HCT116 (cell line): ENCODE results near the gene TEF. TPM values are rescaled to one million over a fixed set of nuclear protein-coding genes. Genes with fewer than 3 reads are reported as not detected.

Experiments
- ATAC-seq: fragments of 200-7000 bp; cut with Tn5 transposase; 2 replicates; pipeline ENCODE4 v1.9.1; 2020; ENCODE audit warnings: mild to moderate bottlenecking, moderate library complexity
- BruUV-seq: library from RNA; stranded (reverse); fragments of 400-500 nt; replicated peaks from 2 replicates; lab custom pipeline; 2021; lab: Mats Ljungman, UMichigan
- CTCF ChIA-PET: fragments of 300-600 bp; sonication (Branson Sonifier 250); formaldehyde crosslinking; loops from one replicate; lab custom pipeline; 2021; ENCODE audit warnings: antibody characterized with exemption; lab: Charles Lee
- POLR2A ChIA-PET: fragments of 300-600, 350-600 bp; sonication (Branson Sonifier 250); formaldehyde crosslinking; loops from one replicate; lab custom pipeline; 2021; ENCODE audit warnings: antibody characterized with exemption; lab: Charles Lee
- RAD21 ChIA-PET, 2 experiments: fragments of 300-600 bp; sonication (Branson Sonifier 250); formaldehyde crosslinking; loops; one replicate each; lab custom pipeline; 2023; ENCODE audit warnings: low total read pairs in 2 of 2; ENCODE audit not compliant: uncharacterized antibody in 2 of 2, unreplicated experiment in 2 of 2, low non-redundant PET in 1 of 2; lab: Charles Lee
- DNase-seq: peaks from one replicate; pipeline ENCODE4 v3.0.0-alpha.2; 2010; ENCODE audit warnings: low read depth, low spot score
- H2AFZ ChIP-seq: fragments of 200-600 bp; shearing (Covaris generic), sonication (generic); 2 replicates; pipeline ENCODE4 v1.6.1; 2017; ENCODE audit warnings: low read depth, mixed run types, mixed read lengths, antibody characterized with exemption, low read length; ENCODE audit not compliant: poor library complexity, severe bottlenecking
- H3K27ac ChIP-seq: 2 replicates; pipeline ENCODE4 v1.5.1; 2012; ENCODE audit warnings: low read depth, low read length
- H3K27me3 ChIP-seq: fragments of 200-600 bp; sonication (generic); 2 replicates; pipeline ENCODE4 v1.6.1; 2016; ENCODE audit warnings: mixed run types, low read length, mixed read lengths; ENCODE audit not compliant: insufficient read depth
- H3K36me3 ChIP-seq, 2 experiments: fragments of 200-500 bp in 1 of 2; fragments of 200-600 bp in 1 of 2; sonication (Bioruptor generic) in 1 of 2; sonication (generic) in 1 of 2; 2 replicates each; pipeline versions ENCODE4 v1.5.1 to v1.6.1; 2014 to 2016; ENCODE audit warnings: low read length in 2 of 2, inconsistent platforms in 1 of 2, mixed read lengths in 1 of 2, mixed run types in 1 of 2; ENCODE audit not compliant: insufficient read depth in 2 of 2, control insufficient read depth in 1 of 2
- H3K4me1 ChIP-seq, 2 experiments: fragments of 200-600 bp in 1 of 2; sonication (generic) in 1 of 2; 2 replicates each; pipeline versions ENCODE4 v1.5.1 to v1.6.1; 2012 to 2017; ENCODE audit warnings: low read length in 2 of 2, inconsistent platforms in 1 of 2, mild to moderate bottlenecking in 1 of 2, mixed read lengths in 1 of 2, mixed run types in 1 of 2, moderate library complexity in 1 of 2; ENCODE audit not compliant: insufficient read depth in 2 of 2, control insufficient read depth in 1 of 2
- H3K4me2 ChIP-seq: fragments of 200-600 bp; sonication (generic); 2 replicates; pipeline ENCODE4 v1.6.1; 2017; ENCODE audit warnings: mixed run types, low read length, mixed read lengths
- H3K4me3 ChIP-seq, 2 experiments: fragments of 200-600 bp in 1 of 2; sonication (generic) in 1 of 2; replicated peaks in 1 of 2; 2 replicates each; pipeline ENCODE4 v1.5.1; 2011 to 2016; ENCODE audit warnings: low read length in 2 of 2, control low read depth in 1 of 2, low read depth in 1 of 2, mild to moderate bottlenecking in 1 of 2, mixed read lengths in 1 of 2, mixed run types in 1 of 2
- H3K79me2 ChIP-seq: fragments of 200-600 bp; sonication (generic); 2 replicates; pipeline ENCODE4 v1.6.1; 2017; ENCODE audit warnings: mild to moderate bottlenecking, mixed run types, low read length, moderate library complexity, mixed read lengths; ENCODE audit not compliant: insufficient read depth
- H3K9ac ChIP-seq: fragments of 200-600 bp; sonication (generic); 2 replicates; pipeline ENCODE4 v1.6.1; 2016; ENCODE audit warnings: low read length, mixed read lengths
- H3K9me2 ChIP-seq: fragments of 200-600 bp; sonication (generic), shearing (Covaris generic); 2 replicates; pipeline ENCODE4 v1.6.1; 2017; ENCODE audit warnings: mixed run types, mild to moderate bottlenecking, moderate library complexity; ENCODE audit not compliant: insufficient read depth
- H3K9me3 ChIP-seq, 2 experiments: fragments of 200-500 bp in 1 of 2; fragments of 200-600 bp in 1 of 2; sonication (Bioruptor generic) in 1 of 2; sonication (generic) in 1 of 2; 2 replicates each; pipeline ENCODE4 v1.6.1; 2014 to 2017; ENCODE audit warnings: low read length in 2 of 2, mixed read lengths in 2 of 2, inconsistent platforms in 1 of 2, low read depth in 1 of 2, mild to moderate bottlenecking in 1 of 2, mixed run types in 1 of 2, moderate library complexity in 1 of 2; ENCODE audit not compliant: control insufficient read depth in 1 of 2, insufficient read depth in 1 of 2
- H4K20me1 ChIP-seq: fragments of 200-600 bp; sonication (generic), shearing (Covaris generic); 2 replicates; pipeline ENCODE4 v1.6.1; 2017; ENCODE audit warnings: mixed run types, mild to moderate bottlenecking, moderate library complexity; ENCODE audit not compliant: insufficient read depth
- CBX3 ChIP-seq: IDR thresholded peaks from 2 replicates; pipeline ENCODE4 v1.6.1; 2012; ENCODE audit warnings: low read depth
- EGR1 ChIP-seq: IDR thresholded peaks from 2 replicates; pipeline ENCODE4 v1.6.1; 2012; ENCODE audit warnings: low read depth
- ELF1 ChIP-seq: IDR thresholded peaks from 2 replicates; pipeline ENCODE4 v1.6.1; 2012; ENCODE audit warnings: low read depth, borderline replicate concordance
- EZH2 ChIP-seq: fragments of 200-600 bp; sonication (generic); IDR thresholded peaks from 2 replicates; pipeline ENCODE4 v1.6.1; 2017; ENCODE audit warnings: antibody characterized with exemption, mixed run types
- EZH2phosphoT487 ChIP-seq: fragments of 200-600 bp; IDR thresholded peaks from 2 replicates; pipeline ENCODE4 v1.6.1; 2018; ENCODE audit warnings: antibody characterized with exemption, borderline replicate concordance
- JUND ChIP-seq: IDR thresholded peaks from 2 replicates; pipeline ENCODE4 v1.6.1; 2012
- MAX ChIP-seq: IDR thresholded peaks from 2 replicates; pipeline ENCODE4 v1.6.1; 2012
- POLR2A ChIP-seq: IDR thresholded peaks from 2 replicates; pipeline ENCODE4 v1.7.0; 2011; ENCODE audit warnings: borderline replicate concordance; ENCODE audit not compliant: insufficient read depth, insufficient read length; ENCODE audit errors: extremely low read depth
- RAD21 ChIP-seq: IDR thresholded peaks from 2 replicates; pipeline ENCODE4 v1.6.1; 2012; ENCODE audit warnings: low read depth, mild to moderate bottlenecking
- SIN3A ChIP-seq: IDR thresholded peaks from 2 replicates; pipeline ENCODE4 v1.6.1; 2012; ENCODE audit warnings: low read depth
- TCF7L2 ChIP-seq: IDR thresholded peaks from 2 replicates; pipeline ENCODE4 v1.7.0; 2011; ENCODE audit warnings: borderline replicate concordance, inconsistent platforms; ENCODE audit not compliant: insufficient read depth, insufficient read length; ENCODE audit errors: extremely low read depth
- ZFX ChIP-seq: fragments of 450-650 bp; IDR thresholded peaks from 2 replicates; pipeline ENCODE4 v1.6.1; 2017
- intact Hi-C: fragments of 100-400 bp; cut with micrococcal nuclease; formaldehyde crosslinking; loops from 2 replicates; pipeline ENCODE4 v1.10.0; 2022
- total RNA-seq: library from RNA; stranded (reverse); gene quantifications from one replicate; pipeline ENCODE4 v1.2.1, GENCODE V29; 2021; ENCODE audit not compliant: unreplicated experiment
- TF ChIP-seq, protein P1 (sequence below): IDR thresholded peaks from 2 replicates; pipeline ENCODE4 v1.6.1; 2011; ENCODE audit warnings: mild to moderate bottlenecking, low read length, moderate library complexity; ENCODE audit not compliant: insufficient replicate concordance; ENCODE audit errors: extremely low read depth
- TF ChIP-seq, protein P2 (sequence below): IDR thresholded peaks from 2 replicates; pipeline ENCODE4 v1.6.1; 2012; ENCODE audit warnings: low read depth

TEF gene
- total RNA-seq, 1 experiment from 2014 or later: 16.5 TPM

DNA sequence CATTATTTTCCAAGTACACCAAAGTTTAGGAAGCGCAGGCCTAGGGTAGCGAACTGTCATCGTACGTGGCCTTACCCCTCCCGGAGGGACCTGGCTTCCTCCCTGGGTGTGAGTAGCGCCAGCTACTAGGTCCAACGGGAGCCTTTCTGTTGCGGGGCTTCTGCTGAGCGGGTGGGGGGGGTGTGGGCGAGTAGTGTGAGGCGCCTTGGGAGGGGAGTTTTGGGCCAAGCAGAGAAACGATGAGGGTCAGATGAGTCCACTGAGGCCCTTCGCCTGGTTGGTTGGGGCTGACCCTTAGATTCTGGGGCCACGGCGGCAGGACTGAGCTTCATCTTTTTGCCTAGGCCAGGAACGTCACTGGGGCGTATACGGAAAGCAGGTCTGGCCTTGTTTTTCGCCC lies 868 bp downstream of the TEF start:
- intact Hi-C loops: no loop called here
- Histone ChIP-seq H3K9me2 (no peaks in the 10 kb centered on the region), H3K4me2 (peak overlapping the region; percentile 86), H3K9me3 (no peaks in the 10 kb centered on the region), H3K4me1 (peaks cover 14 to 38% of the 10 kb centered on the region in 2 experiments), H3K9ac (peak overlapping the region; percentile 88), H3K27me3 (no peaks in the 10 kb centered on the region), H3K79me2 (no peaks in the 10 kb centered on the region), H4K20me1 (no peaks in the 10 kb centered on the region), H2AFZ (no peak overlapping the region), H3K27ac (peak overlapping the region; percentile 6; the same call in 1 of the 2 replicates), H3K36me3 (peaks cover 0 to 2% of the 10 kb centered on the region in 2 experiments; a peak in 2 of 4 replicates)
- DNase-seq: no peak
- ChIA-PET RAD21 (no interaction called here), CTCF (interaction anchor here (2.4 kb wide), 1 partner anchor 135 kb away, joined by 8 read pairs; no protein-coding TSS in a partner anchor), POLR2A (interaction anchor here (1.0 to 2.0 kb wide), 4 partner anchors 9 to 209 kb away, joined by 3 to 14 read pairs (median 8); no protein-coding TSS in a partner anchor)
- TSS peak; percentile 36 for BruUV-seq
- no peak for TF ChIP-seq ZFX
- TF ChIP-seq ELF1: no peak
- TF ChIP-seq EZH2: no peak
- TF ChIP-seq, all 23 proteins: peak for 0
- no peak for ATAC-seq
- peak overlapping the region; percentile 52 to 65 for H3K4me3 ChIP-seq

GRCh38 chr22:41383085-41383484 lies 1.3 kb downstream of the TEF start:
- H4K20me1 ChIP-seq: no peaks in the 10 kb centered on the region
- H3K9ac ChIP-seq: peak overlapping the region; percentile 88; the same call in 1 of the 2 replicates
- no peak overlapping the region for H2AFZ ChIP-seq
- no peak overlapping the region; the same call in 1 of the 2 replicates for H3K27ac ChIP-seq
- peaks cover 0 to 4% of the 10 kb centered on the region in 2 experiments; a peak in 2 of 4 replicates for H3K36me3 ChIP-seq
- ChIA-PET RAD21 (no interaction called here), CTCF (no interaction called here), POLR2A (no interaction called here)
- DNase-seq (no peak), ATAC-seq (no peak)
- no peaks in the 10 kb centered on the region for H3K79me2 ChIP-seq
- H3K27me3 ChIP-seq: no peaks in the 10 kb centered on the region
- TF ChIP-seq CBX3: no peak
- TF ChIP-seq TCF7L2: no peak
- TF ChIP-seq ELF1: no peak
- TF ChIP-seq RAD21: no peak
- TF ChIP-seq EZH2phosphoT487: no peak
- no peak for TF ChIP-seq JUND
- TF ChIP-seq, protein P1, sequence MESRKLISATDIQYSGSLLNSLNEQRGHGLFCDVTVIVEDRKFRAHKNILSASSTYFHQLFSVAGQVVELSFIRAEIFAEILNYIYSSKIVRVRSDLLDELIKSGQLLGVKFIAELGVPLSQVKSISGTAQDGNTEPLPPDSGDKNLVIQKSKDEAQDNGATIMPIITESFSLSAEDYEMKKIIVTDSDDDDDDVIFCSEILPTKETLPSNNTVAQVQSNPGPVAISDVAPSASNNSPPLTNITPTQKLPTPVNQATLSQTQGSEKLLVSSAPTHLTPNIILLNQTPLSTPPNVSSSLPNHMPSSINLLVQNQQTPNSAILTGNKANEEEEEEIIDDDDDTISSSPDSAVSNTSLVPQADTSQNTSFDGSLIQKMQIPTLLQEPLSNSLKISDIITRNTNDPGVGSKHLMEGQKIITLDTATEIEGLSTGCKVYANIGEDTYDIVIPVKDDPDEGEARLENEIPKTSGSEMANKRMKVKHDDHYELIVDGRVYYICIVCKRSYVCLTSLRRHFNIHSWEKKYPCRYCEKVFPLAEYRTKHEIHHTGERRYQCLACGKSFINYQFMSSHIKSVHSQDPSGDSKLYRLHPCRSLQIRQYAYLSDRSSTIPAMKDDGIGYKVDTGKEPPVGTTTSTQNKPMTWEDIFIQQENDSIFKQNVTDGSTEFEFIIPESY: no peak
- no peak for TF ChIP-seq POLR2A
- TF ChIP-seq, protein P2, sequence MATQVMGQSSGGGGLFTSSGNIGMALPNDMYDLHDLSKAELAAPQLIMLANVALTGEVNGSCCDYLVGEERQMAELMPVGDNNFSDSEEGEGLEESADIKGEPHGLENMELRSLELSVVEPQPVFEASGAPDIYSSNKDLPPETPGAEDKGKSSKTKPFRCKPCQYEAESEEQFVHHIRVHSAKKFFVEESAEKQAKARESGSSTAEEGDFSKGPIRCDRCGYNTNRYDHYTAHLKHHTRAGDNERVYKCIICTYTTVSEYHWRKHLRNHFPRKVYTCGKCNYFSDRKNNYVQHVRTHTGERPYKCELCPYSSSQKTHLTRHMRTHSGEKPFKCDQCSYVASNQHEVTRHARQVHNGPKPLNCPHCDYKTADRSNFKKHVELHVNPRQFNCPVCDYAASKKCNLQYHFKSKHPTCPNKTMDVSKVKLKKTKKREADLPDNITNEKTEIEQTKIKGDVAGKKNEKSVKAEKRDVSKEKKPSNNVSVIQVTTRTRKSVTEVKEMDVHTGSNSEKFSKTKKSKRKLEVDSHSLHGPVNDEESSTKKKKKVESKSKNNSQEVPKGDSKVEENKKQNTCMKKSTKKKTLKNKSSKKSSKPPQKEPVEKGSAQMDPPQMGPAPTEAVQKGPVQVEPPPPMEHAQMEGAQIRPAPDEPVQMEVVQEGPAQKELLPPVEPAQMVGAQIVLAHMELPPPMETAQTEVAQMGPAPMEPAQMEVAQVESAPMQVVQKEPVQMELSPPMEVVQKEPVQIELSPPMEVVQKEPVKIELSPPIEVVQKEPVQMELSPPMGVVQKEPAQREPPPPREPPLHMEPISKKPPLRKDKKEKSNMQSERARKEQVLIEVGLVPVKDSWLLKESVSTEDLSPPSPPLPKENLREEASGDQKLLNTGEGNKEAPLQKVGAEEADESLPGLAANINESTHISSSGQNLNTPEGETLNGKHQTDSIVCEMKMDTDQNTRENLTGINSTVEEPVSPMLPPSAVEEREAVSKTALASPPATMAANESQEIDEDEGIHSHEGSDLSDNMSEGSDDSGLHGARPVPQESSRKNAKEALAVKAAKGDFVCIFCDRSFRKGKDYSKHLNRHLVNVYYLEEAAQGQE: no peak
- no peak for TF ChIP-seq MAX
- no peak for TF ChIP-seq EGR1
- no peak for TF ChIP-seq SIN3A
- peaks cover 14 to 38% of the 10 kb centered on the region in 2 experiments for H3K4me1 ChIP-seq
- H3K4me3 ChIP-seq: peak overlapping the region; percentile 52 to 65; a peak in 2 of 4 replicates
- H3K9me2 ChIP-seq: no peaks in the 10 kb centered on the region
- H3K9me3 ChIP-seq: no peaks in the 10 kb centered on the region
- no TSS peak for BruUV-seq
- intact Hi-C loops: no loop called here
- H3K4me2 ChIP-seq: peak overlapping the region; percentile 86
